Measurements from ENCODE around the gene CD14. TPM values are rescaled to one million over a fixed set of nuclear protein-coding genes. Genes with fewer than 3 reads are reported as not detected.
"Not testable (repeated sequence)": the region's sequence is repeated elsewhere in the genome, so short reads cannot be mapped to it uniquely, and the experiment has no call there.

Gene CD14
- total and polyA plus RNA-seq, 2 donors: 23.7 to 48.6 TPM

- H3K9me3 ChIP-seq (ENCODE audit: control insufficient read depth in 2 of 2, insufficient read depth in 1 of 2, low read length in 1 of 2): peaks cover 0 to 2% of the 10 kb centered on the region in 2 donors
- DNase-seq (ENCODE audit: low read depth in 6 of 9, low spot score in 9 of 9): no peak
- no peak overlapping the region for H3K4me3 ChIP-seq (ENCODE audit: low read length in 2 of 2)
- peaks cover 26 to 51% of the 10 kb centered on the region in 2 donors for H3K27me3 ChIP-seq (ENCODE audit: control insufficient read depth in 2 of 2, insufficient read depth in 1 of 2, low read length in 1 of 2)
- WGBS: 96% methylated on average over 4 of the region's 4 CpGs
- H3K27ac ChIP-seq (ENCODE audit: low read depth in 1 of 2, low read length in 1 of 2): no peak overlapping the region
- peaks cover 11 to 17% of the 10 kb centered on the region in 2 donors for H3K4me1 ChIP-seq (ENCODE audit: control insufficient read depth in 2 of 2, insufficient read depth in 2 of 2, low read length in 2 of 2)
- H3K36me3 ChIP-seq (ENCODE audit: control insufficient read depth in 2 of 2, insufficient read depth in 2 of 2, low read length in 1 of 2): no peaks in the 10 kb centered on the region
These were observed 1.9 kb downstream of the CD14 start for GRCh38 chr5:140631036-140631417.

- 88% methylated on average over 2 of the region's 2 CpGs for WGBS
- Histone ChIP-seq H3K4me3 (ENCODE audit: low read length in 2 of 2) (no peak overlapping the region), H3K27me3 (ENCODE audit: control insufficient read depth in 2 of 2, insufficient read depth in 1 of 2, low read length in 1 of 2) (peaks cover 26 to 51% of the 10 kb centered on the region in 2 donors), H3K4me1 (ENCODE audit: control insufficient read depth in 2 of 2, insufficient read depth in 2 of 2, low read length in 2 of 2) (peaks cover 11 to 17% of the 10 kb centered on the region in 2 donors), H3K27ac (ENCODE audit: low read depth in 1 of 2, low read length in 1 of 2) (no peak overlapping the region), H3K36me3 (ENCODE audit: control insufficient read depth in 2 of 2, insufficient read depth in 2 of 2, low read length in 1 of 2) (no peaks in the 10 kb centered on the region), H3K9me3 (ENCODE audit: control insufficient read depth in 2 of 2, insufficient read depth in 1 of 2, low read length in 1 of 2) (peaks cover 0 to 2% of the 10 kb centered on the region in 2 donors)
- no peak for DNase-seq (ENCODE audit: low read depth in 6 of 9, low spot score in 9 of 9)
These were observed 2.5 kb downstream of the CD14 start for GRCh38 chr5:140630292-140631035.

- Histone ChIP-seq H3K27ac (ENCODE audit: low read depth in 1 of 2, low read length in 1 of 2) (no peak overlapping the region), H3K4me1 (ENCODE audit: control insufficient read depth in 2 of 2, insufficient read depth in 2 of 2, low read length in 2 of 2) (peaks cover 11 to 17% of the 10 kb centered on the region in 2 donors), H3K4me3 (ENCODE audit: low read length in 2 of 2) (no peak overlapping the region), H3K27me3 (ENCODE audit: control insufficient read depth in 2 of 2, insufficient read depth in 1 of 2, low read length in 1 of 2) (peaks cover 23 to 45% of the 10 kb centered on the region in 2 donors), H3K36me3 (ENCODE audit: control insufficient read depth in 2 of 2, insufficient read depth in 2 of 2, low read length in 1 of 2) (no peaks in the 10 kb centered on the region), H3K9me3 (ENCODE audit: control insufficient read depth in 2 of 2, insufficient read depth in 1 of 2, low read length in 1 of 2) (peaks cover 0 to 2% of the 10 kb centered on the region in 2 donors)
- DNase-seq (ENCODE audit: low read depth in 6 of 9, low spot score in 9 of 9): no peak
- WGBS: 84% methylated on average over 1 of the region's 1 CpG
These were observed 4.3 kb downstream of the CD14 start for GRCh38 chr5:140628711-140629110.

GRCh38 chr5:140627972-140628371, 5.0 kb downstream of the CD14 start:
- 98% methylated on average over 6 of the region's 6 CpGs for WGBS
- Histone ChIP-seq H3K27me3 (ENCODE audit: control insufficient read depth in 2 of 2, insufficient read depth in 1 of 2, low read length in 1 of 2) (peaks cover 17 to 38% of the 10 kb centered on the region in 2 donors), H3K36me3 (ENCODE audit: control insufficient read depth in 2 of 2, insufficient read depth in 2 of 2, low read length in 1 of 2) (no peaks in the 10 kb centered on the region), H3K4me1 (ENCODE audit: control insufficient read depth in 2 of 2, insufficient read depth in 2 of 2, low read length in 2 of 2) (peaks cover 11 to 14% of the 10 kb centered on the region in 2 donors), H3K4me3 (ENCODE audit: low read length in 2 of 2) (no peak overlapping the region), H3K27ac (ENCODE audit: low read depth in 1 of 2, low read length in 1 of 2) (no peak overlapping the region), H3K9me3 (ENCODE audit: control insufficient read depth in 2 of 2, insufficient read depth in 1 of 2, low read length in 1 of 2) (peaks cover 0 to 2% of the 10 kb centered on the region in 2 donors)
- DNase-seq (ENCODE audit: low read depth in 6 of 9, low spot score in 9 of 9): no peak

GRCh38 chr5:140624886-140625285, 8.1 kb downstream of the CD14 start:
- H3K27me3 ChIP-seq (ENCODE audit: control insufficient read depth in 2 of 2, insufficient read depth in 1 of 2, low read length in 1 of 2): peaks cover 0 to 12% of the 10 kb centered on the region in 2 donors
- H3K4me1 ChIP-seq (ENCODE audit: control insufficient read depth in 2 of 2, insufficient read depth in 2 of 2, low read length in 2 of 2); DNase-seq (ENCODE audit: low read depth in 6 of 9, low spot score in 9 of 9); H3K27ac ChIP-seq (ENCODE audit: low read depth in 1 of 2, low read length in 1 of 2); H3K4me3 ChIP-seq (ENCODE audit: low read length in 2 of 2); H3K9me3 ChIP-seq (ENCODE audit: control insufficient read depth in 2 of 2, insufficient read depth in 1 of 2, low read length in 1 of 2); H3K36me3 ChIP-seq (ENCODE audit: control insufficient read depth in 2 of 2, insufficient read depth in 2 of 2, low read length in 1 of 2): not testable (repeated sequence)
- WGBS: 95% methylated on average over 10 of the region's 10 CpGs

GRCh38 chr5:140623061-140623460, 9.9 kb downstream of the CD14 start:
- H3K4me1 ChIP-seq (ENCODE audit: control insufficient read depth in 2 of 2, insufficient read depth in 2 of 2, low read length in 2 of 2); H3K4me3 ChIP-seq (ENCODE audit: low read length in 2 of 2); DNase-seq (ENCODE audit: low read depth in 6 of 9, low spot score in 9 of 9); H3K36me3 ChIP-seq (ENCODE audit: control insufficient read depth in 2 of 2, insufficient read depth in 2 of 2, low read length in 1 of 2); H3K27me3 ChIP-seq (ENCODE audit: control insufficient read depth in 2 of 2, insufficient read depth in 1 of 2, low read length in 1 of 2); H3K9me3 ChIP-seq (ENCODE audit: control insufficient read depth in 2 of 2, insufficient read depth in 1 of 2, low read length in 1 of 2); H3K27ac ChIP-seq (ENCODE audit: low read depth in 1 of 2, low read length in 1 of 2): not testable (repeated sequence)

- Histone ChIP-seq H3K36me3 (ENCODE audit: control insufficient read depth in 2 of 2, insufficient read depth in 2 of 2, low read length in 1 of 2) (no peaks in the 10 kb centered on the region), H3K9me3 (ENCODE audit: control insufficient read depth in 2 of 2, insufficient read depth in 1 of 2, low read length in 1 of 2) (no peaks in the 10 kb centered on the region), H3K4me3 (ENCODE audit: low read length in 2 of 2) (no peak overlapping the region), H3K27me3 (ENCODE audit: control insufficient read depth in 2 of 2, insufficient read depth in 1 of 2, low read length in 1 of 2) (peaks cover 0 to 4% of the 10 kb centered on the region in 2 donors), H3K27ac (ENCODE audit: low read depth in 1 of 2, low read length in 1 of 2) (no peak overlapping the region), H3K4me1 (ENCODE audit: control insufficient read depth in 2 of 2, insufficient read depth in 2 of 2, low read length in 2 of 2) (no peaks in the 10 kb centered on the region)
- DNase-seq (ENCODE audit: low read depth in 6 of 9, low spot score in 9 of 9): no peak
- WGBS: 95% methylated on average over 3 of the region's 3 CpGs
These were observed 10.7 kb downstream of the CD14 start for GRCh38 chr5:140622301-140622700.

GRCh38 chr5:140611020-140611521, 21.9 kb downstream of the CD14 start:
- Histone ChIP-seq H3K27me3 (ENCODE audit: control insufficient read depth in 2 of 2, insufficient read depth in 1 of 2, low read length in 1 of 2) (peaks cover 0 to 10% of the 10 kb centered on the region in 2 donors), H3K4me1 (ENCODE audit: control insufficient read depth in 2 of 2, insufficient read depth in 2 of 2, low read length in 2 of 2) (no peaks in the 10 kb centered on the region), H3K9me3 (ENCODE audit: control insufficient read depth in 2 of 2, insufficient read depth in 1 of 2, low read length in 1 of 2) (no peaks in the 10 kb centered on the region), H3K4me3 (ENCODE audit: low read length in 2 of 2) (no peak overlapping the region), H3K27ac (ENCODE audit: low read depth in 1 of 2, low read length in 1 of 2) (no peak overlapping the region), H3K36me3 (ENCODE audit: control insufficient read depth in 2 of 2, insufficient read depth in 2 of 2, low read length in 1 of 2) (no peaks in the 10 kb centered on the region)
- DNase-seq (ENCODE audit: low read depth in 6 of 9, low spot score in 9 of 9): no peak
- 73% methylated on average over 2 of the region's 2 CpGs for WGBS

GRCh38 chr5:140609126-140609525, 23.8 kb downstream of the CD14 start:
- Histone ChIP-seq H3K27ac (ENCODE audit: low read depth in 1 of 2, low read length in 1 of 2) (no peak overlapping the region), H3K4me3 (ENCODE audit: low read length in 2 of 2) (no peak overlapping the region), H3K27me3 (ENCODE audit: control insufficient read depth in 2 of 2, insufficient read depth in 1 of 2, low read length in 1 of 2) (peaks cover 0 to 10% of the 10 kb centered on the region in 2 donors), H3K36me3 (ENCODE audit: control insufficient read depth in 2 of 2, insufficient read depth in 2 of 2, low read length in 1 of 2) (no peaks in the 10 kb centered on the region), H3K9me3 (ENCODE audit: control insufficient read depth in 2 of 2, insufficient read depth in 1 of 2, low read length in 1 of 2) (no peaks in the 10 kb centered on the region), H3K4me1 (ENCODE audit: control insufficient read depth in 2 of 2, insufficient read depth in 2 of 2, low read length in 2 of 2) (no peaks in the 10 kb centered on the region)
- no peak for DNase-seq (ENCODE audit: low read depth in 6 of 9, low spot score in 9 of 9)
- 34% methylated on average over 4 of the region's 4 CpGs for WGBS

Data from thymus (tissue), 11 donors.